Rectal smooth muscle tissue (tissue), 1 donor: ENCODE measurements around the gene MAPT.

Experiments
- H3K27ac ChIP-seq: one replicate; pipeline ENCODE4 v1.7.0; 2013; ENCODE audit warnings: low read depth, low read length, inconsistent platforms
- H3K27me3 ChIP-seq: one replicate; pipeline ENCODE4 v1.7.0; 2013; ENCODE audit warnings: low read length; ENCODE audit not compliant: control insufficient read depth, insufficient read depth
- H3K36me3 ChIP-seq: one replicate; pipeline ENCODE4 v1.7.0; 2013; ENCODE audit warnings: low read length; ENCODE audit not compliant: control insufficient read depth, insufficient read depth
- H3K4me1 ChIP-seq: one replicate; pipeline ENCODE4 v1.7.0; 2013; ENCODE audit warnings: low read length; ENCODE audit not compliant: control insufficient read depth, insufficient read depth
- H3K4me3 ChIP-seq: one replicate; pipeline ENCODE4 v1.7.0; 2013; ENCODE audit warnings: low read length
- H3K9ac ChIP-seq: one replicate; pipeline ENCODE4 v1.7.0; 2013; ENCODE audit warnings: low read length

Gene MAPT

GRCh38 chr17:45868276-45868675 lies 26.1 kb upstream of the MAPT start:
- no peak overlapping the region for H3K27ac ChIP-seq
- no peaks in the 10 kb centered on the region for H3K4me1 ChIP-seq
- no peaks in the 10 kb centered on the region for H3K36me3 ChIP-seq
- H3K4me3 ChIP-seq = no peak overlapping the region
- H3K27me3 ChIP-seq = no peaks in the 10 kb centered on the region
- H3K9ac ChIP-seq = no peak overlapping the region

- Histone ChIP-seq H3K4me3 (no peak overlapping the region), H3K36me3 (no peaks in the 10 kb centered on the region), H3K4me1 (no peaks in the 10 kb centered on the region), H3K27me3 (no peaks in the 10 kb centered on the region), H3K27ac (no peak overlapping the region), H3K9ac (no peak overlapping the region)
Measured at GRCh38 chr17:45869676-45870341, 24.5 kb upstream of the MAPT start.

GRCh38 chr17:45870342-45870974 lies 23.9 kb upstream of the MAPT start:
- Histone ChIP-seq H3K27me3 (no peaks in the 10 kb centered on the region), H3K27ac (no peak overlapping the region), H3K4me3 (no peak overlapping the region), H3K9ac (no peak overlapping the region), H3K4me1 (no peaks in the 10 kb centered on the region), H3K36me3 (no peaks in the 10 kb centered on the region)

GRCh38 chr17:45871718-45872117 lies 22.6 kb upstream of the MAPT start:
- no peaks in the 10 kb centered on the region for H3K4me1 ChIP-seq
- H3K27me3 ChIP-seq = no peaks in the 10 kb centered on the region
- H3K36me3 ChIP-seq = no peaks in the 10 kb centered on the region
- no peak overlapping the region for H3K4me3 ChIP-seq
- no peak overlapping the region for H3K9ac ChIP-seq
- no peak overlapping the region for H3K27ac ChIP-seq

- no peak overlapping the region for H3K9ac ChIP-seq
- H3K27me3 ChIP-seq = no peaks in the 10 kb centered on the region
- H3K4me3 ChIP-seq = no peak overlapping the region
- H3K36me3 ChIP-seq = no peaks in the 10 kb centered on the region
- no peak overlapping the region for H3K27ac ChIP-seq
- H3K4me1 ChIP-seq = no peaks in the 10 kb centered on the region
Measured at GRCh38 chr17:45873728-45874127, 20.6 kb upstream of the MAPT start.

- no peaks in the 10 kb centered on the region for H3K4me1 ChIP-seq
- H3K27me3 ChIP-seq = no peaks in the 10 kb centered on the region
- no peak overlapping the region for H3K4me3 ChIP-seq
- no peak overlapping the region for H3K27ac ChIP-seq
- no peaks in the 10 kb centered on the region for H3K36me3 ChIP-seq
- H3K9ac ChIP-seq = no peak overlapping the region
Measured at GRCh38 chr17:45874151-45874550, 20.2 kb upstream of the MAPT start.

GRCh38 chr17:45876539-45876938 lies 17.8 kb upstream of the MAPT start:
- no peak overlapping the region for H3K27ac ChIP-seq
- H3K36me3 ChIP-seq = no peaks in the 10 kb centered on the region
- no peak overlapping the region for H3K9ac ChIP-seq
- H3K4me3 ChIP-seq = no peak overlapping the region
- H3K4me1 ChIP-seq = no peaks in the 10 kb centered on the region
- H3K27me3 ChIP-seq = no peaks in the 10 kb centered on the region

GRCh38 chr17:45877467-45877866 lies 16.9 kb upstream of the MAPT start:
- Histone ChIP-seq H3K27me3 (no peaks in the 10 kb centered on the region), H3K36me3 (no peaks in the 10 kb centered on the region), H3K9ac (no peak overlapping the region), H3K4me3 (no peak overlapping the region), H3K4me1 (no peaks in the 10 kb centered on the region), H3K27ac (no peak overlapping the region)

GRCh38 chr17:45883063-45883462 lies 11.3 kb upstream of the MAPT start:
- H3K36me3 ChIP-seq = no peaks in the 10 kb centered on the region
- H3K4me3 ChIP-seq = no peak overlapping the region
- H3K27ac ChIP-seq = no peak overlapping the region
- H3K4me1 ChIP-seq = no peaks in the 10 kb centered on the region
- no peaks in the 10 kb centered on the region for H3K27me3 ChIP-seq
- no peak overlapping the region for H3K9ac ChIP-seq

GRCh38 chr17:45886852-45887251 lies 7.5 kb upstream of the MAPT start:
- no peak overlapping the region for H3K9ac ChIP-seq
- no peaks in the 10 kb centered on the region for H3K27me3 ChIP-seq
- H3K4me3 ChIP-seq = no peak overlapping the region
- H3K36me3 ChIP-seq = no peaks in the 10 kb centered on the region
- no peaks in the 10 kb centered on the region for H3K4me1 ChIP-seq
- no peak overlapping the region for H3K27ac ChIP-seq

GRCh38 chr17:45888392-45888791 lies 6.0 kb upstream of the MAPT start:
- no peak overlapping the region for H3K27ac ChIP-seq
- H3K4me3 ChIP-seq = no peak overlapping the region
- no peaks in the 10 kb centered on the region for H3K27me3 ChIP-seq
- H3K9ac ChIP-seq = no peak overlapping the region
- no peaks in the 10 kb centered on the region for H3K4me1 ChIP-seq
- no peaks in the 10 kb centered on the region for H3K36me3 ChIP-seq

GRCh38 chr17:45889579-45889978 lies 4.8 kb upstream of the MAPT start:
- H3K27ac ChIP-seq = no peak overlapping the region
- no peak overlapping the region for H3K9ac ChIP-seq
- no peaks in the 10 kb centered on the region for H3K27me3 ChIP-seq
- no peak overlapping the region for H3K4me3 ChIP-seq
- no peaks in the 10 kb centered on the region for H3K36me3 ChIP-seq
- H3K4me1 ChIP-seq = no peaks in the 10 kb centered on the region

GRCh38 chr17:45893725-45894021 lies 681 bp upstream of the MAPT start:
- Histone ChIP-seq H3K4me1 (peaks cover 2% of the 10 kb centered on the region), H3K4me3 (peak overlapping the region; percentile 81), H3K36me3 (no peaks in the 10 kb centered on the region), H3K9ac (peak overlapping the region; percentile 60), H3K27me3 (peaks cover under 1% of the 10 kb centered on the region), H3K27ac (peak overlapping the region; percentile 60)
